SK-N-SH treated with all-trans-retinoic acid at 6 μM for 48 hours (cell line): ENCODE measurements around the gene QSOX1.

ENCODE experiments used
- ATAC-seq: fragments of 200-7000 bp; cut with Tn5 transposase; 3 replicates; pipeline ENCODE4 v1.9.1; 2020; ENCODE audit warnings: mild to moderate bottlenecking, moderate library complexity
- ARNTL ChIP-seq: fragments of 450-650 bp; formaldehyde crosslinking; IDR thresholded peaks from 2 replicates; pipeline ENCODE4 v1.5.0; 2020; ENCODE audit warnings: low read depth, mild to moderate bottlenecking, moderate library complexity, borderline replicate concordance
- BACH2 ChIP-seq: fragments of 250-450 bp; sonication (Bioruptor Pico); IDR thresholded peaks from 2 replicates; pipeline ENCODE4 v1.9.0; 2021; ENCODE audit warnings: mild to moderate bottlenecking, borderline replicate concordance
- CREB5 ChIP-seq: fragments of 250-450 bp; sonication (Bioruptor Pico); IDR thresholded peaks from 2 replicates; pipeline ENCODE4 v1.5.1; 2020; ENCODE audit warnings: low read depth, mild to moderate bottlenecking, moderate library complexity
- CSDC2 ChIP-seq: fragments of 250-450 bp; sonication (Bioruptor Pico); IDR thresholded peaks from 2 replicates; pipeline ENCODE4 v1.5.0; 2020; ENCODE audit warnings: mild to moderate bottlenecking, moderate library complexity
- ESRRG ChIP-seq: fragments of 250-450 bp; sonication (Bioruptor Pico); IDR thresholded peaks from 2 replicates; pipeline ENCODE4 v1.6.1; 2021; ENCODE audit warnings: mild to moderate bottlenecking
- GLIS3 ChIP-seq: fragments of 250-450 bp; sonication (Bioruptor Pico); IDR thresholded peaks from 2 replicates; pipeline ENCODE4 v1.5.0; 2020; ENCODE audit warnings: mild to moderate bottlenecking, moderate library complexity
- ISL1 ChIP-seq: fragments of 250-450 bp; sonication (Bioruptor Pico); IDR thresholded peaks from 2 replicates; pipeline ENCODE4 v2.1.2; 2022; ENCODE audit warnings: mild to moderate bottlenecking, moderate library complexity
- OSR1 ChIP-seq: fragments of 250-450 bp; sonication (Bioruptor Pico); IDR thresholded peaks from 2 replicates; pipeline ENCODE4 v1.8.0; 2022; ENCODE audit warnings: moderate library complexity, mild to moderate bottlenecking, inconsistent platforms
- PATZ1 ChIP-seq: fragments of 250-450 bp; sonication (Bioruptor Pico); IDR thresholded peaks from 2 replicates; pipeline ENCODE4 v1.8.0; 2020; ENCODE audit warnings: mild to moderate bottlenecking, moderate library complexity, borderline replicate concordance
- POU6F1 ChIP-seq: fragments of 250-450 bp; sonication (Bioruptor Pico); IDR thresholded peaks from 2 replicates; pipeline ENCODE4 v1.8.0; 2021; ENCODE audit warnings: low read depth, mild to moderate bottlenecking, moderate library complexity, borderline replicate concordance
- PPARA ChIP-seq: fragments of 250-450 bp; sonication (Bioruptor Pico); IDR thresholded peaks from 2 replicates; pipeline ENCODE4 v1.5.0; 2020; ENCODE audit warnings: mild to moderate bottlenecking, borderline replicate concordance
- RARB ChIP-seq: fragments of 250-450 bp; sonication (Bioruptor Pico); IDR thresholded peaks from 2 replicates; pipeline ENCODE4 v1.8.0; 2021; ENCODE audit warnings: mild to moderate bottlenecking, moderate library complexity
- TOX ChIP-seq: fragments of 250-450 bp; sonication (Bioruptor Pico); IDR thresholded peaks from 2 replicates; pipeline ENCODE4 v1.8.0; 2021; ENCODE audit warnings: mild to moderate bottlenecking, moderate library complexity, borderline replicate concordance
- TSHZ2 ChIP-seq: fragments of 250-450 bp; sonication (Bioruptor Pico); IDR thresholded peaks from 2 replicates; pipeline ENCODE4 v1.5.0; 2020; ENCODE audit warnings: mild to moderate bottlenecking, moderate library complexity
- ZFP30 ChIP-seq: fragments of 450-650 bp; formaldehyde crosslinking; IDR thresholded peaks from 2 replicates; pipeline ENCODE4 v1.5.0; 2022; ENCODE audit warnings: mild to moderate bottlenecking, moderate library complexity
- ZNF565 ChIP-seq: fragments of 450-650 bp; formaldehyde crosslinking; conservative IDR thresholded peaks from 2 replicates; pipeline ENCODE4 v1.5.0; 2020; ENCODE audit warnings: low read depth, mild to moderate bottlenecking, moderate library complexity
- ZNF70 ChIP-seq: fragments of 450-650 bp; formaldehyde crosslinking; IDR thresholded peaks from 2 replicates; pipeline ENCODE4 v1.5.0; 2020; ENCODE audit warnings: mild to moderate bottlenecking, moderate library complexity
- TF ChIP-seq, protein P1 (sequence below): fragments of 250-450 bp; sonication (Bioruptor Pico); IDR thresholded peaks from 2 replicates; pipeline ENCODE4 v1.5.1; 2021; ENCODE audit warnings: mild to moderate bottlenecking, moderate library complexity

The QSOX1 gene

GRCh38 chr1:180171691-180172090, 17.0 kb downstream of the QSOX1 start:
- no peak for TF ChIP-seq PATZ1
- TF ChIP-seq ZNF565 = no peak
- TF ChIP-seq POU6F1 (CRISPR knock-in tag) = no peak
- TF ChIP-seq ARNTL (CRISPR knock-in tag) = no peak
- TF ChIP-seq ZNF70 (CRISPR knock-in tag) = no peak
- TF ChIP-seq, protein P1, sequence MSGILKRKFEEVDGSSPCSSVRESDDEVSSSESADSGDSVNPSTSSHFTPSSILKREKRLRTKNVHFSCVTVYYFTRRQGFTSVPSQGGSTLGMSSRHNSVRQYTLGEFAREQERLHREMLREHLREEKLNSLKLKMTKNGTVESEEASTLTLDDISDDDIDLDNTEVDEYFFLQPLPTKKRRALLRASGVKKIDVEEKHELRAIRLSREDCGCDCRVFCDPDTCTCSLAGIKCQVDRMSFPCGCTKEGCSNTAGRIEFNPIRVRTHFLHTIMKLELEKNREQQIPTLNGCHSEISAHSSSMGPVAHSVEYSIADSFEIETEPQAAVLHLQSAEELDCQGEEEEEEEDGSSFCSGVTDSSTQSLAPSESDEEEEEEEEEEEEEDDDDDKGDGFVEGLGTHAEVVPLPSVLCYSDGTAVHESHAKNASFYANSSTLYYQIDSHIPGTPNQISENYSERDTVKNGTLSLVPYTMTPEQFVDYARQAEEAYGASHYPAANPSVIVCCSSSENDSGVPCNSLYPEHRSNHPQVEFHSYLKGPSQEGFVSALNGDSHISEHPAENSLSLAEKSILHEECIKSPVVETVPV (CRISPR knock-in tag) = no peak
- no peak for TF ChIP-seq PPARA (CRISPR knock-in tag)
- TF ChIP-seq CREB5 (CRISPR knock-in tag) = no peak
- TF ChIP-seq GLIS3 (CRISPR knock-in tag) = no peak
- TF ChIP-seq ISL1 (CRISPR knock-in tag) = no peak
- no peak for TF ChIP-seq RARB (CRISPR knock-in tag)
- no peak for TF ChIP-seq TOX (CRISPR knock-in tag)
- TF ChIP-seq ZFP30 (CRISPR knock-in tag) = no peak
- no peak for TF ChIP-seq OSR1 (CRISPR knock-in tag)
- TF ChIP-seq TSHZ2 = no peak
- TF ChIP-seq CSDC2 (CRISPR knock-in tag) = no peak
- no peak for TF ChIP-seq BACH2 (CRISPR knock-in tag)
- no peak for ATAC-seq

DNA sequence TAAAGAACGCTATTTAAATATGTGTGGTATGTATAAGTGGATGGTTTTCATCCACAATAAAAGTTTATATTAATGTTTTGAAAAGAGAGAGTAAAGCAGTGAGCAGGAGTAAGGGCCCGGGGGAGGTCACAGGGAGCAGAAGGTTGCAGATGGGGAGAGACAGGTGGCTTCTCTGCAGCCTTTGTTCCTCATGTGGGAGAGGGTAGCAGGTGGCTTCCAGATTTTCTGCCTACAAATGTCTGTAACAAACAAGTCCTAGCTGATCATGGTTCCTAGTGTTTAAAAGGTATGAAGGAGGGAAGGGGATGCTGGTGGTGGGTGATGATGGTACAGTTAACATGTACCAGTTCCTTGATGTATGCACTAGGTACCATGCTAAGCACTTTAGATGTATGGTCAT, 18.8 kb downstream of the QSOX1 start:
- no peak for ATAC-seq
- TF ChIP-seq ESRRG (CRISPR knock-in tag) (no peak), ARNTL (CRISPR knock-in tag) (no peak), TOX (CRISPR knock-in tag) (no peak), PPARA (CRISPR knock-in tag) (no peak), PATZ1 (no peak), ISL1 (CRISPR knock-in tag) (no peak), CREB5 (CRISPR knock-in tag) (no peak)
